ENCODE measurements around the gene ATP1B3. TPM values are rescaled to one million over a fixed set of nuclear protein-coding genes. Genes with fewer than 3 reads are reported as not detected.
"Not testable (repeated sequence)": the region's sequence is repeated elsewhere in the genome, so short reads cannot be mapped to it uniquely, and the experiment has no call there.

The ATP1B3 gene
- polyA plus RNA-seq, 4 donors = 135 to 253 (median 175) TPM

- no peak for DNase-seq (ENCODE audit: low read depth in 4 of 4, low spot score in 2 of 4)
These were observed 16.3 kb upstream of the ATP1B3 start for GRCh38 chr3:141860086-141860669.

GRCh38 chr3:141860766-141861513 lies 15.5 kb upstream of the ATP1B3 start:
- no peak for DNase-seq (ENCODE audit: low read depth in 4 of 4, low spot score in 2 of 4)

- DNase-seq (ENCODE audit: low read depth in 4 of 4, low spot score in 2 of 4) = no peak
These were observed 14.1 kb upstream of the ATP1B3 start for GRCh38 chr3:141862279-141862816.

GRCh38 chr3:141863491-141863890 lies 13.0 kb upstream of the ATP1B3 start:
- no peak for DNase-seq (ENCODE audit: low read depth in 4 of 4, low spot score in 2 of 4)

- no peak for DNase-seq (ENCODE audit: low read depth in 4 of 4, low spot score in 2 of 4)
These were observed 12.0 kb upstream of the ATP1B3 start for GRCh38 chr3:141864281-141864970.

- DNase-seq (ENCODE audit: low read depth in 4 of 4, low spot score in 2 of 4) = no peak
These were observed 11.3 kb upstream of the ATP1B3 start for GRCh38 chr3:141865101-141865500.

GRCh38 chr3:141870091-141870687 lies 6.3 kb upstream of the ATP1B3 start:
- no peak for DNase-seq (ENCODE audit: low read depth in 4 of 4, low spot score in 2 of 4)

GRCh38 chr3:141875374-141875892 lies 1.0 kb upstream of the ATP1B3 start:
- peak; percentile 65 to 87 (median 78) for DNase-seq (ENCODE audit: low read depth in 4 of 4, low spot score in 2 of 4)

GRCh38 chr3:141875893-141876380 lies 506 bp upstream of the ATP1B3 start:
- peak in 3 of 4 donors; percentile 32 to 50 (median 42) for DNase-seq (ENCODE audit: low read depth in 4 of 4, low spot score in 2 of 4)

- DNase-seq (ENCODE audit: low read depth in 4 of 4, low spot score in 2 of 4) = peak; percentile 20 to 52 (median 38)
These were observed 613 bp downstream of the ATP1B3 start for GRCh38 chr3:141876891-141877621.

GRCh38 chr3:141877911-141878310 lies 1.5 kb downstream of the ATP1B3 start:
- no peak for DNase-seq (ENCODE audit: low read depth in 4 of 4, low spot score in 2 of 4)

- DNase-seq (ENCODE audit: low read depth in 4 of 4, low spot score in 2 of 4) = no peak
These were observed 1.9 kb downstream of the ATP1B3 start for GRCh38 chr3:141878326-141878725.

- no peak for DNase-seq (ENCODE audit: low read depth in 4 of 4, low spot score in 2 of 4)
These were observed 2.4 kb downstream of the ATP1B3 start for GRCh38 chr3:141878817-141879216.

- DNase-seq (ENCODE audit: low read depth in 4 of 4, low spot score in 2 of 4) = no peak
These were observed 5.3 kb downstream of the ATP1B3 start for GRCh38 chr3:141881702-141882101.

- no peak for DNase-seq (ENCODE audit: low read depth in 4 of 4, low spot score in 2 of 4)
These were observed 10.6 kb downstream of the ATP1B3 start for GRCh38 chr3:141887051-141887450.

GRCh38 chr3:141888548-141888947 lies 12.1 kb downstream of the ATP1B3 start:
- DNase-seq (ENCODE audit: low read depth in 4 of 4, low spot score in 2 of 4) = not testable (repeated sequence)

- DNase-seq (ENCODE audit: low read depth in 4 of 4, low spot score in 2 of 4) = no peak
These were observed 18.2 kb downstream of the ATP1B3 start for GRCh38 chr3:141894524-141895176.

GRCh38 chr3:141895731-141896130 lies 19.3 kb downstream of the ATP1B3 start:
- DNase-seq (ENCODE audit: low read depth in 4 of 4, low spot score in 2 of 4) = no peak

- no peak for DNase-seq (ENCODE audit: low read depth in 4 of 4, low spot score in 2 of 4)
These were observed 22.5 kb downstream of the ATP1B3 start for GRCh38 chr3:141898908-141899307.

Data from left renal cortex interstitium (tissue), 4 donors.